HUES64 (cell line): Measurements from ENCODE around the gene MFGE8.
A peak's percentile ranks its signal among the peaks of the same experiment; 100 is the strongest.

Experiments
- H3K27ac ChIP-seq: 2 replicates; pipeline ENCODE4 v1.7.0; 2013; ENCODE audit warnings: low read depth, low read length, inconsistent platforms
- H3K27me3 ChIP-seq: 2 replicates; pipeline ENCODE4 v1.6.1; 2013; ENCODE audit warnings: mild to moderate bottlenecking, low read length; ENCODE audit not compliant: insufficient read depth
- H3K36me3 ChIP-seq: 2 replicates; pipeline ENCODE4 v1.6.1; 2013; ENCODE audit warnings: mild to moderate bottlenecking, low read length; ENCODE audit not compliant: insufficient read depth
- H3K4me1 ChIP-seq: 2 replicates; pipeline ENCODE4 v1.6.1; 2013; ENCODE audit warnings: mild to moderate bottlenecking, low read length, moderate library complexity; ENCODE audit not compliant: insufficient read depth
- H3K4me3 ChIP-seq: 2 replicates; pipeline ENCODE4 v1.5.1; 2013; ENCODE audit warnings: mild to moderate bottlenecking, low read length, moderate library complexity
- H3K9ac ChIP-seq: 2 replicates; pipeline ENCODE4 v1.6.1; 2013; ENCODE audit warnings: mild to moderate bottlenecking, low read depth, low read length
- H3K9me3 ChIP-seq: 2 replicates; pipeline ENCODE4 v1.6.1; 2013; ENCODE audit warnings: low read depth, low read length; ENCODE audit not compliant: insufficient read depth
- WGBS: fragments of 150-250, 120-280 bp; methylation state at CpG from one replicate; pipeline ENCODE4 v1.1.7; 2013; ENCODE audit warnings: missing lambda C conversion rate; 5-methylcytosine and 5-hydroxymethylcytosine counted together

The MFGE8 gene

GRCh38 chr15:88915354-88915753 lies 2.2 kb upstream of the MFGE8 start:
- 93% methylated on average over 9 of the region's 10 CpGs for WGBS
- H3K36me3 ChIP-seq: peaks cover 9% of the 10 kb centered on the region
- H3K27ac ChIP-seq: no peak overlapping the region

GRCh38 chr15:88913850-88914169 lies 631 bp upstream of the MFGE8 start:
- Histone ChIP-seq H3K27ac (peak overlapping the region; percentile 15), H3K27me3 (no peaks in the 10 kb centered on the region), H3K9me3 (no peaks in the 10 kb centered on the region), H3K4me1 (peaks cover 15% of the 10 kb centered on the region), H3K36me3 (peaks cover 24% of the 10 kb centered on the region), H3K4me3 (peak overlapping the region; percentile 99), H3K9ac (peak overlapping the region; percentile 85)
- 83% methylated on average over 4 of the region's 4 CpGs for WGBS

More at GRCh38 chr15:88915354-88915753, 2.2 kb upstream of the MFGE8 start:
- H3K4me3 ChIP-seq: no peak overlapping the region
- no peak overlapping the region for H3K9ac ChIP-seq
- H3K27me3 ChIP-seq: no peaks in the 10 kb centered on the region
- no peaks in the 10 kb centered on the region for H3K9me3 ChIP-seq
- H3K4me1 ChIP-seq: peaks cover 12% of the 10 kb centered on the region

- Histone ChIP-seq H3K36me3 (peaks cover 37% of the 10 kb centered on the region), H3K4me1 (peaks cover 15% of the 10 kb centered on the region), H3K4me3 (peak overlapping the region; percentile 99), H3K9ac (peak overlapping the region; percentile 85), H3K27me3 (no peaks in the 10 kb centered on the region), H3K27ac (peak overlapping the region; percentile 47), H3K9me3 (no peaks in the 10 kb centered on the region)
- WGBS: 2% methylated on average over 20 of the region's 20 CpGs
Measured at GRCh38 chr15:88912500-88912921, 668 bp downstream of the MFGE8 start.

- Histone ChIP-seq H3K4me3 (peak overlapping the region; percentile 99), H3K9ac (peak overlapping the region; percentile 85; the same call in 1 of the 2 replicates), H3K27me3 (no peaks in the 10 kb centered on the region), H3K4me1 (peaks cover 15% of the 10 kb centered on the region), H3K36me3 (peaks cover 45% of the 10 kb centered on the region), H3K27ac (peak overlapping the region; percentile 47; the same call in 1 of the 2 replicates), H3K9me3 (no peaks in the 10 kb centered on the region)
- whole genome bisulfite sequencing: 8% methylated on average over 3 of the region's 5 CpGs
Measured at GRCh38 chr15:88911766-88912118, 1.4 kb downstream of the MFGE8 start.

- WGBS: 92% methylated on average over 12 of the region's 12 CpGs
- Histone ChIP-seq H3K4me1 (peaks cover 15% of the 10 kb centered on the region), H3K36me3 (peaks cover 60% of the 10 kb centered on the region), H3K9me3 (no peaks in the 10 kb centered on the region), H3K9ac (0 out of 2 replicates have a peak overlapping the region, but pooled peaks have one; percentile 18), H3K27ac (no peak overlapping the region), H3K4me3 (no peak overlapping the region), H3K27me3 (no peaks in the 10 kb centered on the region)
Measured at GRCh38 chr15:88909956-88910831, 3.0 kb downstream of the MFGE8 start.

GRCh38 chr15:88908697-88909621 lies 4.2 kb downstream of the MFGE8 start:
- no peaks in the 10 kb centered on the region for H3K9me3 ChIP-seq
- H3K27ac ChIP-seq: no peak overlapping the region
- H3K27me3 ChIP-seq: no peaks in the 10 kb centered on the region
- 94% methylated on average over 16 of the region's 16 CpGs for WGBS
- H3K36me3 ChIP-seq: peaks cover 71% of the 10 kb centered on the region
- H3K9ac ChIP-seq: no peak overlapping the region
- H3K4me1 ChIP-seq: peaks cover 18% of the 10 kb centered on the region
- H3K4me3 ChIP-seq: no peak overlapping the region

DNA sequence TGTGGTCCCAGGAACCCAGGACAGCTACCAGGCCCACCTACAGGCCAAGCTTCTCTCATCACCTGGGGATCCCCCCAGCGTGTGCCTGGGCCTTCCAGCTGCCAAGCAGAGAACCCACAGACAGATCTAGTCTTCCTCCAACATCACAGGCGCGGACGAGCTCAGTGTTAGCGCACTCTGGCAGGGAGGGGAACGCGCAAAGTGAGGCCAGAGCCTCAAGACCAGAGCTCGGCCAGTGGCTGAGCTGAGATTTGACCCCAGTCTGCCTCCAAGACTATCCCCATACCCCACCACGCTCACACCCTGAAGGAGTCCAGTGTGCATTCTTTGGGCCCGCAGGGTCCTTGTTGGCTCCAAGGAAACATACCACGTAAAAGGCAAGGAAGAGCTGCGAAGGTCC lies 5.1 kb downstream of the MFGE8 start:
- H3K9ac ChIP-seq: no peak overlapping the region
- peaks cover 18% of the 10 kb centered on the region for H3K4me1 ChIP-seq
- H3K27me3 ChIP-seq: no peaks in the 10 kb centered on the region
- H3K4me3 ChIP-seq: no peak overlapping the region
- no peaks in the 10 kb centered on the region for H3K9me3 ChIP-seq
- H3K27ac ChIP-seq: no peak overlapping the region
- H3K36me3 ChIP-seq: peaks cover 79% of the 10 kb centered on the region
- 93% methylated on average over 12 of the region's 12 CpGs for WGBS

DNA sequence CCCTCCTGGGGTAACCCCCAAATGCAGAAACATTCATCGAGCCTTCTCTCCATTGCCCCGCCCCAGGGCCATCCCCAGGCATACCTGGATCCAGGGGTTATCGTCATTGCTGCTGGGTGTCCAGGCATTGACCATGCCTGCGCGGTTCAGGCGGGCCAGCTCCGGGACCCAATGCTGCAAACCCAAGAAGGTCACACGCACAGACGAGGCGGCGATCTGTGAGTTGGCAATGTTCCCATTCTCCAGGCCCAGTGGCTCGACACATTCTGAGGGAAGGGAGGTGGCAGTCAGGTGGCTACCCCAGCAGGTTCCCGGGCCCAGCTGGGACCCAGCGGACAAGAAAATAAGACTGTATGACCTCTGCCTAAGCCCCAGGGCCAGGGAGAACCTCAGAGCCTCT lies 6.1 kb downstream of the MFGE8 start:
- peaks cover 18% of the 10 kb centered on the region for H3K4me1 ChIP-seq
- H3K27me3 ChIP-seq: no peaks in the 10 kb centered on the region
- no peak overlapping the region for H3K9ac ChIP-seq
- H3K9me3 ChIP-seq: no peaks in the 10 kb centered on the region
- H3K36me3 ChIP-seq: peaks cover 89% of the 10 kb centered on the region
- H3K27ac ChIP-seq: no peak overlapping the region
- 96% methylated on average over 14 of the region's 14 CpGs for WGBS
- H3K4me3 ChIP-seq: no peak overlapping the region

DNA sequence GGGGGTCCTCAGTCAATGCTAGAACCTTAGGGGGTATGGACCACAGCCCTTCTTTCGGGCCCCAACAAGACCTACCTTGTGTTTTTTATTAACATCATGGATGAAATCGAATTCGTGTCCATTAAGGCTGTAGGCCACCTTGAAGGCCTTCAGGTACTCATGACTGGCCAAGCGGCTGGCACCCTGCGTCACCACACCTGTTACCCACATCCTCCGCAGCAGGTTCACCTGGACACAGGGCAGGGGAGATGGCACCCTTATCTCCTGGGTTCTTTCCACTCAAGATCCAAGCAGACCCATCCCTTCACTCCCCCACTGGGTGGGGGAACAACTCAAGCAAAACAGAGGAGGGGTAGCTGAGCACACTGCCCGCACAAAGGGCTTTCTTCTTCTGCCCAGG lies 6.6 kb downstream of the MFGE8 start:
- no peak overlapping the region for H3K9ac ChIP-seq
- no peak overlapping the region for H3K27ac ChIP-seq
- H3K4me3 ChIP-seq: no peak overlapping the region
- peaks cover 15% of the 10 kb centered on the region for H3K4me1 ChIP-seq
- peaks cover 95% of the 10 kb centered on the region for H3K36me3 ChIP-seq
- 96% methylated on average over 7 of the region's 7 CpGs for WGBS
- no peaks in the 10 kb centered on the region for H3K9me3 ChIP-seq
- H3K27me3 ChIP-seq: no peaks in the 10 kb centered on the region

DNA sequence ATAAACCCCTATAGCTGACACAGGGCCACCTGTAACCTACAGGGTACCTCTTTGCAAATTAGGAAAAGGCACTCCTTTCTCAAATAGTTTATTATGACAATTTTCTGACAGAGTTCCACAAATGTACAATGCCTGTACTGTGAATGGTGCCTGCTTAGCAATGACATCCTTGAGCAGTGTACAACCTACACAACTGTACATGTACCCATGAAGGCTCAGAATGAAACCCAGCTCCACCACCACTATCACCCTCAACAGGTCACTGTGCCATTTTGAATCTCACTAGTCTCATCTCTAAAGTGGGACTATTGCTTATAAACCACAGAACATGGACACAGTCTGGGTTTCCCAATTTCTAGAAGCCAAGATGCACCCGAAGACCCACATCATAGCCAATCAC lies 7.0 kb downstream of the MFGE8 start:
- Histone ChIP-seq H3K4me3 (no peak overlapping the region), H3K27ac (no peak overlapping the region), H3K4me1 (peaks cover 14% of the 10 kb centered on the region), H3K36me3 (peaks cover 98% of the 10 kb centered on the region), H3K9me3 (no peaks in the 10 kb centered on the region), H3K9ac (no peak overlapping the region), H3K27me3 (no peaks in the 10 kb centered on the region)
- 90% methylated on average over 1 of the region's 1 CpG for WGBS

- Histone ChIP-seq H3K27ac (no peak overlapping the region), H3K4me3 (no peak overlapping the region), H3K9me3 (no peaks in the 10 kb centered on the region), H3K9ac (no peak overlapping the region), H3K36me3 (peaks cover 98% of the 10 kb centered on the region), H3K4me1 (peaks cover 9% of the 10 kb centered on the region), H3K27me3 (no peaks in the 10 kb centered on the region)
- WGBS: 94% methylated on average over 11 of the region's 11 CpGs
Measured at GRCh38 chr15:88905576-88905975, 7.6 kb downstream of the MFGE8 start.
